ENCODE results near the gene B3GNT4. TPM values are rescaled to one million over a fixed set of nuclear protein-coding genes. Genes with fewer than 3 reads are reported as not detected.

Gene B3GNT4
- total and polyA plus RNA-seq, 9 donors: 0.15 to 0.42 TPM; not detected in 7

DNA sequence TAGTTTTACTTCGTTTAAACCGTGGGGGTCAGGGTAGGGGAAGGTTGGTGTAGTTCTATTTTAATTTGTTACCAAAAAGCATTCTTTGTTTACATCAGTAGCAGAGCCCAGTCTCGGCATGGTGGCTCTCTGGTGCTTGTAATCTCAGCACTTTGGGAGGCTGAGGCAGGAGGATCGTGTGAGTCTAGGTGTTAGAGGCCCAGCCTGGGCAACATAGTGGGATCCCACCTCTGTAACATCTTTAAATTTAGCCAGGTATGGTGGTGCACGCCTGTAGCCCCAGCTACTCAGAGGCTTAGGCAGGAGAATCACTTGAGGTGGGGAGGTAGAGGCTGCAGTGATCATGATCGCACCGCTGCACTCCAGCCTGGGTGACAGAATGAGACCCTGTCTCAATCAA is 18.4 kb upstream of the B3GNT4 start:
- H3K9me3 ChIP-seq: no peaks in the 10 kb centered on the region
- 90 to 93% (median 93%) methylated on average over 7 of the region's 7 CpGs for WGBS, 3 donors
- no peaks in the 10 kb centered on the region for H3K4me1 ChIP-seq (ENCODE audit: insufficient read depth)
- H3K27ac ChIP-seq: no peak overlapping the region
- DNase-seq: no peak
- intact Hi-C loops (cut with DNase I): no loop called here
- no peak overlapping the region for H3K4me3 ChIP-seq
- TF ChIP-seq, protein P1, sequence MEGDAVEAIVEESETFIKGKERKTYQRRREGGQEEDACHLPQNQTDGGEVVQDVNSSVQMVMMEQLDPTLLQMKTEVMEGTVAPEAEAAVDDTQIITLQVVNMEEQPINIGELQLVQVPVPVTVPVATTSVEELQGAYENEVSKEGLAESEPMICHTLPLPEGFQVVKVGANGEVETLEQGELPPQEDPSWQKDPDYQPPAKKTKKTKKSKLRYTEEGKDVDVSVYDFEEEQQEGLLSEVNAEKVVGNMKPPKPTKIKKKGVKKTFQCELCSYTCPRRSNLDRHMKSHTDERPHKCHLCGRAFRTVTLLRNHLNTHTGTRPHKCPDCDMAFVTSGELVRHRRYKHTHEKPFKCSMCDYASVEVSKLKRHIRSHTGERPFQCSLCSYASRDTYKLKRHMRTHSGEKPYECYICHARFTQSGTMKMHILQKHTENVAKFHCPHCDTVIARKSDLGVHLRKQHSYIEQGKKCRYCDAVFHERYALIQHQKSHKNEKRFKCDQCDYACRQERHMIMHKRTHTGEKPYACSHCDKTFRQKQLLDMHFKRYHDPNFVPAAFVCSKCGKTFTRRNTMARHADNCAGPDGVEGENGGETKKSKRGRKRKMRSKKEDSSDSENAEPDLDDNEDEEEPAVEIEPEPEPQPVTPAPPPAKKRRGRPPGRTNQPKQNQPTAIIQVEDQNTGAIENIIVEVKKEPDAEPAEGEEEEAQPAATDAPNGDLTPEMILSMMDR (IDR thresholded peaks at IDR 0.05): no peak
- no peak for TF ChIP-seq POLR2A (IDR thresholded peaks at IDR 0.05)
- no peak for TF ChIP-seq EP300 (IDR thresholded peaks at IDR 0.05)
- no peaks in the 10 kb centered on the region for H3K36me3 ChIP-seq
- no peaks in the 10 kb centered on the region for H3K27me3 ChIP-seq

- intact Hi-C loops (cut with DNase I): no loop called here
- Histone ChIP-seq H3K36me3 (no peaks in the 10 kb centered on the region), H3K27ac (no peak overlapping the region), H3K27me3 (no peaks in the 10 kb centered on the region), H3K4me1 (ENCODE audit: insufficient read depth) (no peaks in the 10 kb centered on the region), H3K9me3 (no peaks in the 10 kb centered on the region), H3K4me3 (no peak overlapping the region)
- TF ChIP-seq, protein P1 (IDR thresholded peaks at IDR 0.05): no peak
- no peak for DNase-seq
- 89 to 90% (median 89%) methylated on average over 10 of the region's 10 CpGs for WGBS, 3 donors
Observed at GRCh38 chr12:122185494-122186082, 17.9 kb upstream of the B3GNT4 start.

DNA sequence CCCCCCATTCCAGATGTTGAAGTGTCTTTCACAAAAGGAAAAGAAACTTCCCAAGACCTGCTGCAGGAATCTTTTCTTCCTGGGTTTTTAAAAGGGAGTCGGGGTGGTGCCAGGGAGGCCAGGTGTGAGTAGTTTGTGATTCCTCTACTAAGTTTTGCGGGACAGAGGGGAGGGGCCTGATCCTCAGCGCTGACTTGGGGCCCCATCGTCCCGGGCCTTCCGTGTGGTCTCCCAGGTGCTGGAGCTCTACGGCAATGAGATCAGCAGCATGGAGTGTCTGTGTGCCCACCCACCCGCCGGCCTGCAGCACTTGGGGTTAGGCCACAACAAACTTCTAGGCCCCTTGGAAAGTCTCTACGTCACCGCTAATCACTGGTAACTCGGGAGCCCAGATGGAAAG is 16.0 kb upstream of the B3GNT4 start:
- TF ChIP-seq EP300 (IDR thresholded peaks at IDR 0.05) (no peak), POLR2A (IDR thresholded peaks at IDR 0.05) (no peak)
- TF ChIP-seq, protein P1 (IDR thresholded peaks at IDR 0.05): no peak
- no peaks in the 10 kb centered on the region for H3K9me3 ChIP-seq
- DNase-seq: no peak
- no peaks in the 10 kb centered on the region for H3K36me3 ChIP-seq
- no peaks in the 10 kb centered on the region for H3K27me3 ChIP-seq
- no peaks in the 10 kb centered on the region for H3K4me1 ChIP-seq (ENCODE audit: insufficient read depth)
- WGBS, 3 donors: 61 to 65% (median 62%) methylated on average over 12 of the region's 12 CpGs
- no peak overlapping the region for H3K27ac ChIP-seq
- intact Hi-C loops (cut with DNase I): no loop called here
- no peak overlapping the region for H3K4me3 ChIP-seq

- intact Hi-C loops (cut with DNase I): no loop called here
- 83 to 84% (median 83%) methylated on average over 34 of the region's 34 CpGs for WGBS, 3 donors
- Histone ChIP-seq H3K4me1 (ENCODE audit: insufficient read depth) (no peaks in the 10 kb centered on the region), H3K4me3 (no peak overlapping the region), H3K27me3 (no peaks in the 10 kb centered on the region), H3K9me3 (no peaks in the 10 kb centered on the region), H3K27ac (no peak overlapping the region), H3K36me3 (no peaks in the 10 kb centered on the region)
- no peak for DNase-seq
- TF ChIP-seq, protein P1 (IDR thresholded peaks at IDR 0.05): no peak
- TF ChIP-seq POLR2A (IDR thresholded peaks at IDR 0.05) (no peak), EP300 (IDR thresholded peaks at IDR 0.05) (no peak)
Observed at GRCh38 chr12:122189626-122190475, 13.7 kb upstream of the B3GNT4 start.

All from ovary (tissue), 9 donors.